Progenitor cell of endocrine pancreas (in vitro differentiated cells): Measurements from ENCODE around the gene PAQR7. TPM values are rescaled to one million over a fixed set of nuclear protein-coding genes. Genes with fewer than 3 reads are reported as not detected.

ENCODE experiments used
- DNase-seq: peaks from one replicate; pipeline ENCODE4 v3.0.0; 2021; ENCODE audit warnings: low spot score; ENCODE audit not compliant: unreplicated experiment
- H3K27ac Mint-ChIP-seq: 2 replicates; pipeline ENCODE4 v1.8.0; 2021; ENCODE audit warnings: mild to moderate bottlenecking, moderate library complexity, mixed read lengths
- H3K27me3 Mint-ChIP-seq: 2 replicates; pipeline ENCODE4 v1.8.0; 2021; ENCODE audit warnings: mixed read lengths
- H3K36me3 Mint-ChIP-seq: 2 replicates; pipeline ENCODE4 v1.8.0; 2022; ENCODE audit warnings: mixed read lengths; ENCODE audit not compliant: insufficient read depth
- H3K4me1 Mint-ChIP-seq: 2 replicates; pipeline ENCODE4 v1.8.0; 2021; ENCODE audit warnings: low read depth, mixed read lengths
- H3K4me3 Mint-ChIP-seq: 2 replicates; pipeline ENCODE4 v1.8.0; 2021; ENCODE audit warnings: low read depth, mild to moderate bottlenecking, moderate library complexity, mixed read lengths
- H3K9me3 Mint-ChIP-seq: 2 replicates; pipeline ENCODE4 v1.8.0; 2021; ENCODE audit warnings: low read depth, mixed read lengths
- CTCF ChIP-seq: fragments of 200-600 bp; sonication (generic); IDR thresholded peaks from one replicate; pipeline ENCODE4 v1.5.0; 2021; ENCODE audit warnings: antibody characterized with exemption, mild to moderate bottlenecking; ENCODE audit not compliant: unreplicated experiment
- total RNA-seq: library from RNA; stranded (reverse); gene quantifications from 2 replicates; pipeline ENCODE4 v1.2.1, GENCODE V29; 2021

PAQR7 gene
- total RNA-seq, 1 donor from 2014 or later = 21.0 TPM

- no peaks in the 10 kb centered on the region for H3K9me3 Mint-ChIP-seq
- H3K4me3 Mint-ChIP-seq = peak within 1 kb of the TSS; percentile 99
- H3K36me3 Mint-ChIP-seq = peaks cover 3% of the 10 kb centered on the region
- no peak for TF ChIP-seq CTCF
- peak within 1 kb of the TSS; percentile 99 for H3K27ac Mint-ChIP-seq
- DNase-seq = peak; percentile 78
- no peaks in the 10 kb centered on the region for H3K27me3 Mint-ChIP-seq
- peaks cover 26% of the 10 kb centered on the region for H3K4me1 Mint-ChIP-seq
These were observed 55.8 kb downstream of the PAQR7 start, which contains the start of gene MTFR1L for GRCh38 chr1:25819491-25820246. Gene MTFR1L (plus strand): TSS chr1:25819954. CDS start chr1:25823105, 3,151 bp downstream.

GRCh38 chr1:25818569-25818968 is 56.9 kb downstream of the PAQR7 start:
- DNase-seq = no peak
- H3K27ac Mint-ChIP-seq = peak overlapping the region; percentile 99
- peak overlapping the region; percentile 99 for H3K4me3 Mint-ChIP-seq
- H3K9me3 Mint-ChIP-seq = no peaks in the 10 kb centered on the region
- no peak for TF ChIP-seq CTCF
- no peaks in the 10 kb centered on the region for H3K27me3 Mint-ChIP-seq
- peaks cover 26% of the 10 kb centered on the region for H3K4me1 Mint-ChIP-seq
- peaks cover 3% of the 10 kb centered on the region for H3K36me3 Mint-ChIP-seq

- peak overlapping the region; percentile 99 for H3K4me3 Mint-ChIP-seq
- no peaks in the 10 kb centered on the region for H3K27me3 Mint-ChIP-seq
- DNase-seq = no peak
- peaks cover 3% of the 10 kb centered on the region for H3K36me3 Mint-ChIP-seq
- peak overlapping the region; percentile 94 for H3K27ac Mint-ChIP-seq
- no peaks in the 10 kb centered on the region for H3K9me3 Mint-ChIP-seq
- TF ChIP-seq CTCF = peak; percentile 36
- H3K4me1 Mint-ChIP-seq = peaks cover 26% of the 10 kb centered on the region
These were observed 57.5 kb downstream of the PAQR7 start for GRCh38 chr1:25817840-25818501.

GRCh38 chr1:25816112-25816718 is 59.3 kb downstream of the PAQR7 start:
- no peaks in the 10 kb centered on the region for H3K9me3 Mint-ChIP-seq
- peaks cover 3% of the 10 kb centered on the region for H3K36me3 Mint-ChIP-seq
- no peak for TF ChIP-seq CTCF
- DNase-seq = no peak
- no peak overlapping the region for H3K4me3 Mint-ChIP-seq
- H3K4me1 Mint-ChIP-seq = peaks cover 23% of the 10 kb centered on the region
- H3K27ac Mint-ChIP-seq = no peak overlapping the region
- H3K27me3 Mint-ChIP-seq = no peaks in the 10 kb centered on the region
